Gastrocnemius medialis (tissue), 4 donors: ENCODE data around the gene LRRC4C. TPM values are rescaled to one million over a fixed set of nuclear protein-coding genes. Genes with fewer than 3 reads are reported as not detected.

Experiments used
- ATAC-seq, 2 donors: fragments of 150-250 bp; one replicate each; pipeline ENCODE4 v1.9.1; 2016
- DNase-seq, 2 donors: peaks; one replicate each; pipeline ENCODE4 v3.0.0-alpha.2; 2019
- H3K27ac ChIP-seq, 4 donors: fragments of 200-600 bp; sonication (generic); 1 replicate in 1 of 4; 2 replicates in 3 of 4; pipeline ENCODE4 v1.5.1; 2016 to 2018; ENCODE audit warnings: mild to moderate bottlenecking in 2 of 4, moderate library complexity in 1 of 4
- H3K27me3 ChIP-seq, 3 donors: fragments of 200-600 bp; sonication (generic) in 2 of 3; 1 replicate in 1 of 3; 2 replicates in 2 of 3; pipeline versions ENCODE4 v1.5.1 to v1.6.0; 2016 to 2019; ENCODE audit warnings: mild to moderate bottlenecking in 1 of 3, moderate library complexity in 1 of 3
- H3K36me3 ChIP-seq, 2 donors: fragments of 200-600 bp; sonication (generic) in 1 of 2; one replicate each; pipeline ENCODE4 v1.5.1; 2017 to 2018
- H3K4me1 ChIP-seq, 2 donors: fragments of 200-600 bp; sonication (generic) in 1 of 2; one replicate each; pipeline ENCODE4 v1.5.1; 2016 to 2017; ENCODE audit warnings: mild to moderate bottlenecking in 2 of 2
- H3K4me3 ChIP-seq, 4 donors: fragments of 200-600 bp; sonication (generic) in 3 of 4; 1 replicate in 1 of 4; 2 replicates in 3 of 4; pipeline ENCODE4 v1.5.1; 2016 to 2019; ENCODE audit warnings: mild to moderate bottlenecking in 2 of 4
- H3K9me3 ChIP-seq, 3 donors: fragments of 200-600 bp; sonication (generic) in 2 of 3; 1 replicate in 1 of 3; 2 replicates in 2 of 3; pipeline ENCODE4 v1.5.1; 2016 to 2019
- POLR2A ChIP-seq, 2 donors: fragments of 450-650 bp; IDR thresholded peaks; one replicate each; pipeline ENCODE4 v1.6.1; 2017; ENCODE audit warnings: antibody characterized with exemption in 2 of 2, mild to moderate bottlenecking in 2 of 2, moderate library complexity in 2 of 2
- in situ Hi-C, 4 donors: fragments of 200-750 bp; cut with MboI; loops; one replicate each; pipeline versions ENCODE4 v1.15.0 to v1.8.0; 2017; ENCODE audit warnings: low sequenced_read_pairs in 4 of 4
- intact Hi-C: fragments of 100-400 bp; cut with DNase I; formaldehyde crosslinking; loops from one replicate; pipeline ENCODE4 v1.15.1; 2023; ENCODE audit warnings: low total_unique reads
- total RNA-seq, 4 donors: library from RNA; depleted of rRNA; stranded (reverse); fragments of >200 nt; gene quantifications; one replicate each; pipeline versions ENCODE4 v1.1.0 to v1.2.3, GENCODE V29; 2016
- TF ChIP-seq, protein P1 (sequence below), 5 experiments: fragments of 450-650 bp in 3 of 5; fragments of 200-600 bp in 2 of 5; sonication (generic) in 2 of 5; IDR thresholded peaks in 4 of 5; conservative IDR thresholded peaks in 1 of 5; 1 replicate in 4 of 5; 2 replicates in 1 of 5; pipeline ENCODE4 v1.5.1; 2016 to 2019; ENCODE audit warnings: antibody characterized with exemption in 5 of 5, mild to moderate bottlenecking in 3 of 5, moderate library complexity in 3 of 5

LRRC4C gene
- total RNA-seq, 4 donors from 2014 or later: 0.15 to 0.59 (median 0.24) TPM; not detected in 1

DNA sequence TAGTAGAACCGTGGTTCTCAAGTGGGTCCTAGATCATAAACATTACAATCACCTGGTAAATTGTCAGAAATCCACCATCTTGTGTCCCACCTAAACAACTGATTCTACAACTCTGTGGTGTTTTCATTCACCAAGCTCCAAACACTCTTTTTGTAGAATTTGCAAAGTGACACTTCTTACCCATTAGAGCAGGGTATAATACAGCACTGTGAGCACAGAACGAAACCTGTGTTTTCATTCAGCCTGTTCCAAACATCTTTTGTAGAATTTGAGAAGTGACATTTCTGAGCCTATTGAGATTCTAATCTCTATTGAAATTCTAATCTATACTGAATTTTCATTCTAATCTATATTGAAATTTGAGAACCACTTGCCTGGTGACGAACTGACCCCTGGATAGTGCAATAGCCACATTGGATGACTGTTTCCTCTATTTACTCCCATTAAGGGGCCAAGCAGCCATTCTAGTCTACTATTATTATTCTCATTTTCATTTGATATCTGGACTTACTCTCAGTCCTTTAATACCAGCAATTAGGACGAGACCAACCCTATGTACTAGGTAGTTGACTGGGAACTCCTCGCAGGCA, 616.6 kb downstream of the LRRC4C start:
- no peak overlapping the region for H3K27ac ChIP-seq
- H3K27me3 ChIP-seq: no peaks in the 10 kb centered on the region
- H3K9me3 ChIP-seq: no peaks in the 10 kb centered on the region
- H3K36me3 ChIP-seq: no peaks in the 10 kb centered on the region
- no peak for DNase-seq
- H3K4me1 ChIP-seq: no peaks in the 10 kb centered on the region
- no peak overlapping the region for H3K4me3 ChIP-seq
- no peak for TF ChIP-seq POLR2A (IDR thresholded peaks at IDR 0.05)
- TF ChIP-seq, protein P1, sequence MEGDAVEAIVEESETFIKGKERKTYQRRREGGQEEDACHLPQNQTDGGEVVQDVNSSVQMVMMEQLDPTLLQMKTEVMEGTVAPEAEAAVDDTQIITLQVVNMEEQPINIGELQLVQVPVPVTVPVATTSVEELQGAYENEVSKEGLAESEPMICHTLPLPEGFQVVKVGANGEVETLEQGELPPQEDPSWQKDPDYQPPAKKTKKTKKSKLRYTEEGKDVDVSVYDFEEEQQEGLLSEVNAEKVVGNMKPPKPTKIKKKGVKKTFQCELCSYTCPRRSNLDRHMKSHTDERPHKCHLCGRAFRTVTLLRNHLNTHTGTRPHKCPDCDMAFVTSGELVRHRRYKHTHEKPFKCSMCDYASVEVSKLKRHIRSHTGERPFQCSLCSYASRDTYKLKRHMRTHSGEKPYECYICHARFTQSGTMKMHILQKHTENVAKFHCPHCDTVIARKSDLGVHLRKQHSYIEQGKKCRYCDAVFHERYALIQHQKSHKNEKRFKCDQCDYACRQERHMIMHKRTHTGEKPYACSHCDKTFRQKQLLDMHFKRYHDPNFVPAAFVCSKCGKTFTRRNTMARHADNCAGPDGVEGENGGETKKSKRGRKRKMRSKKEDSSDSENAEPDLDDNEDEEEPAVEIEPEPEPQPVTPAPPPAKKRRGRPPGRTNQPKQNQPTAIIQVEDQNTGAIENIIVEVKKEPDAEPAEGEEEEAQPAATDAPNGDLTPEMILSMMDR (IDR thresholded peaks at IDR 0.05 in 4 of 5, conservative IDR thresholded peaks at IDR 0.05 in 1 of 5): no peak
- intact Hi-C loops: no loop called here
- ATAC-seq: no peak
- in situ Hi-C loops: no loop called here

DNA sequence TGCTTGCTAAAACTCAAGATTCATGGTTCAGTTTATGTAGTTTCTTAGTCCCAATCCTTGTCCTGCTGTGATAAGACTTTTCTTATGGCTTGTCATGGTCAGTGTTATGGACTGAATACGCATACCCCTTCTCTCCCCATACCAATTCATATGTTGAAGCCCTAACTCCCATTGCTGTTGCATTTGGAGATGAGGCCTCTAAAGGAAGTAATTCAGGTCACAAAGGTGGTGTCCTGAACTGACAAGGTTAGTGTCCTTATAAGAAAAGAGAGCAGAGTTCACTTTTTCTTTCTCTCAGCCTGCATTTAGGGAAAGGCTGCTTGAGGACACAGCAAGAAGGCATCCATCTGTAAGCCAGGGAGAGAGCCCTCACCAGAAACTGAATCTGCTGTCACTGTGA, 618.2 kb downstream of the LRRC4C start:
- no peaks in the 10 kb centered on the region for H3K36me3 ChIP-seq
- in situ Hi-C loops (no loop called here), intact Hi-C loops (no loop called here)
- no peak overlapping the region for H3K27ac ChIP-seq
- no peaks in the 10 kb centered on the region for H3K4me1 ChIP-seq
- ATAC-seq (no peak), DNase-seq (no peak)
- TF ChIP-seq, protein P1 (IDR thresholded peaks at IDR 0.05 in 4 of 5, conservative IDR thresholded peaks at IDR 0.05 in 1 of 5): no peak
- no peak for TF ChIP-seq POLR2A (IDR thresholded peaks at IDR 0.05)
- H3K9me3 ChIP-seq: no peaks in the 10 kb centered on the region
- H3K27me3 ChIP-seq: no peaks in the 10 kb centered on the region
- H3K4me3 ChIP-seq: no peak overlapping the region

DNA sequence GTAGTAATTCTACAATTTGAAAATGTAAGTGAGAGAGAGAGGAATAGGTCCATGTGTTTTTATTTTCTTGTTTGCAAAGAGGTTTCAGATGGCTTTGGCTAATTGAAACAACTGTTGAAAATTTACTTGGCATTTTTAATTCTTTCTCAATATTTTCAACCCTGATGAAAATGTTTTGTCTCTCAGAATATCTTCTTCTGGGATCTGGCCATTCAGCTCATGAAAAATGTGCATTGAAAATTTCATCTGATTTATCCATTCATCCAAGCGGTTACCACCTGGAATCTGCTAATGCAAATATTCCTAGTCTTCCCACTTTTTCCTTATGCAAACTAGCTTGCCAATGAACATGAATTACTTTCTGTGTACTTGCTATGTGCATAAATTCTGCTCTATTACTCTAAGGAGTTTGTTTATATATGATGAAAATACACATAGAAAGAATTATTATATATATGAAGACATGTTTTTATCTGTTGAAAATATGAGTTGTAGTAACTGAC, 621.2 kb downstream of the LRRC4C start:
- intact Hi-C loops (no loop called here), in situ Hi-C loops (no loop called here)
- DNase-seq (no peak), ATAC-seq (no peak)
- Histone ChIP-seq H3K27ac (no peak overlapping the region), H3K27me3 (no peaks in the 10 kb centered on the region), H3K4me3 (no peak overlapping the region), H3K9me3 (no peaks in the 10 kb centered on the region), H3K4me1 (no peaks in the 10 kb centered on the region), H3K36me3 (no peaks in the 10 kb centered on the region)
- TF ChIP-seq POLR2A (IDR thresholded peaks at IDR 0.05): no peak
- TF ChIP-seq, protein P1 (IDR thresholded peaks at IDR 0.05 in 4 of 5, conservative IDR thresholded peaks at IDR 0.05 in 1 of 5): no peak

DNA sequence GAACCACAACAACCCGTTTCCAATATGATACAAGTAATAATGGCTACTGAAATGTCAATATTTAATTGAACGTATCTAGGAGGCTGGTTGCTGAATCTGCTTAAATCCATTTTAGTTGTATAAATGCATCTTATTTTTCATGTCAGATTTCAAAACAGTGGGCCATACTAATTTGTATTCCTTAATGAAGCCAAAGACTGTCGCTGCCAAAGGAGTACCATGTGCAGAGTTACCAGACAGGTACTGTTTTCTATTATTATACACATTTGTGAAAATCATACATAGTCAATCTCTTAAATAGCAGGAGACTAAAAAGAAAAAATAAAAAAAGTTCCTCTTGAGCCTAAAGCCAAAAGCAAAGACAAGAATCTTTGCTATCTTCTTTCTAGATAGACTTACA, 632.3 kb downstream of the LRRC4C start:
- intact Hi-C loops: no loop called here

DNA sequence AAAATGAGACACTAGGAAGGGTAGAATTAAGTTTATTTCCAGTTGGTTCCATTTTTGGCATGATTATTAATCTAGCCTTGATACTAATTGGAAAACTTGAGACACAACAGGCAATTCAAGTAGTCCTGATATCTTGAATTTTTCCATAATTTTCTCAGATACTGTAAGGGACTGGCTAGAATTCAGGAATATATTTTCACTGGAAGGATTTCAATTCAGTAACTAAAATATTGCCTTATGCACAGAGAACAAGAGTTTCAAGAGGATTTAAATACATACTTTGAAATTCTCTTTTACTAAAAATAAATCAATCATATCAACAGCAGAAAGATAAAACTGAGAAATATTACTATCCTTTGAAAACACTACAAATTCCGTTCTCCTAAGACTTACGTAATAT, 632.9 kb downstream of the LRRC4C start:
- ATAC-seq: no peak
- intact Hi-C loops: no loop called here
- in situ Hi-C loops: no loop called here

More for the DNA sequence above, 632.3 kb downstream of the LRRC4C start:
- H3K27ac ChIP-seq: no peak overlapping the region
- in situ Hi-C loops: no loop called here
- no peaks in the 10 kb centered on the region for H3K36me3 ChIP-seq
- H3K4me1 ChIP-seq: no peaks in the 10 kb centered on the region
- ATAC-seq (no peak), DNase-seq (no peak)
- TF ChIP-seq POLR2A (IDR thresholded peaks at IDR 0.05): no peak
- no peaks in the 10 kb centered on the region for H3K9me3 ChIP-seq
- no peak overlapping the region for H3K4me3 ChIP-seq
- no peaks in the 10 kb centered on the region for H3K27me3 ChIP-seq

More for the DNA sequence above, 632.9 kb downstream of the LRRC4C start:
- Histone ChIP-seq H3K36me3 (no peaks in the 10 kb centered on the region), H3K4me3 (no peak overlapping the region), H3K27me3 (no peaks in the 10 kb centered on the region), H3K27ac (no peak overlapping the region), H3K4me1 (no peaks in the 10 kb centered on the region), H3K9me3 (no peaks in the 10 kb centered on the region)
- DNase-seq: no peak
- TF ChIP-seq, protein P1 (IDR thresholded peaks at IDR 0.05 in 4 of 5, conservative IDR thresholded peaks at IDR 0.05 in 1 of 5): no peak
- no peak for TF ChIP-seq POLR2A (IDR thresholded peaks at IDR 0.05)
